Osteocyte (in vitro differentiated cells): ENCODE results near the gene PELI3. TPM values are rescaled to one million over a fixed set of nuclear protein-coding genes. Genes with fewer than 3 reads are reported as not detected.

Source experiments
- DNase-seq: peaks from one replicate; pipeline ENCODE4 v3.0.0; 2021; ENCODE audit warnings: mixed read lengths; ENCODE audit not compliant: unreplicated experiment; ENCODE audit errors: extremely low spot score
- H3K27ac Mint-ChIP-seq: one replicate; pipeline ENCODE4 v1.8.0; 2021; ENCODE audit warnings: mild to moderate bottlenecking, mixed read lengths; ENCODE audit not compliant: unreplicated experiment
- H3K27me3 Mint-ChIP-seq: one replicate; pipeline ENCODE4 v1.8.0; 2021; ENCODE audit warnings: mixed read lengths; ENCODE audit not compliant: unreplicated experiment
- H3K36me3 Mint-ChIP-seq: one replicate; pipeline ENCODE4 v1.8.0; 2021; ENCODE audit warnings: mixed read lengths; ENCODE audit not compliant: unreplicated experiment
- H3K4me1 Mint-ChIP-seq: one replicate; pipeline ENCODE4 v1.8.0; 2021; ENCODE audit warnings: mixed read lengths; ENCODE audit not compliant: unreplicated experiment
- H3K4me3 Mint-ChIP-seq: one replicate; pipeline ENCODE4 v1.8.0; 2021; ENCODE audit warnings: mild to moderate bottlenecking, moderate library complexity, mixed read lengths; ENCODE audit not compliant: unreplicated experiment
- H3K9me3 Mint-ChIP-seq: one replicate; pipeline ENCODE4 v1.8.0; 2021; ENCODE audit warnings: mixed read lengths; ENCODE audit not compliant: unreplicated experiment
- total RNA-seq: library from RNA; stranded (reverse); gene quantifications from 2 replicates; pipeline ENCODE4 v1.2.1, GENCODE V29; 2021
- TF ChIP-seq, protein P1 (sequence below): fragments of 200-600 bp; sonication (generic); IDR thresholded peaks from 2 replicates; pipeline ENCODE4 v1.5.0; 2021; ENCODE audit warnings: antibody characterized with exemption, mild to moderate bottlenecking, moderate library complexity

PELI3 gene
- total RNA-seq, 1 donor from 2014 or later, result 13.6 TPM

DNA sequence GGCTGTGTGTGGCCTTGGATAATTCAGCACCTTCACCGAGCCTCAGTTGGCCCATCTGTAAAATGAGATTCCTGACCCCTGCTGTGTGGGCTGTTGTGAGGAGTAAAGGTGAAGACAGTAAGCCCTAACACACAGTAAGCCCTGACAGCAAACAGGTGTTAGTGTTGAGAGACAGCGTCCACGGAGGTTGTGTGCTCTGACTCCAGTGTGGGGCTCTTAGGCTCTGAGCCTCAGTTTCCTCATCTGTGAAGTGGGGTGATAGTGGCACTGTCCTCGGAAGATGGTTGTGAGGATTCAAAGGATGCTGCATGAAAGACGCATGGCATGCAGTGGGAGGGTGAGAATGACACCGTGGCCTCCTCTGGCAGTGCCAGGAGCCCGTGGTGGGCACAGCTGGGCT, 27.8 kb downstream of the PELI3 start:
- no peak for DNase-seq
- Mint-ChIP-seq H3K36me3 (peaks cover 13% of the 10 kb centered on the region), H3K9me3 (no peaks in the 10 kb centered on the region), H3K4me3 (no peak overlapping the region), H3K4me1 (no peaks in the 10 kb centered on the region), H3K27me3 (no peaks in the 10 kb centered on the region), H3K27ac (no peak overlapping the region)
- TF ChIP-seq, protein P1, sequence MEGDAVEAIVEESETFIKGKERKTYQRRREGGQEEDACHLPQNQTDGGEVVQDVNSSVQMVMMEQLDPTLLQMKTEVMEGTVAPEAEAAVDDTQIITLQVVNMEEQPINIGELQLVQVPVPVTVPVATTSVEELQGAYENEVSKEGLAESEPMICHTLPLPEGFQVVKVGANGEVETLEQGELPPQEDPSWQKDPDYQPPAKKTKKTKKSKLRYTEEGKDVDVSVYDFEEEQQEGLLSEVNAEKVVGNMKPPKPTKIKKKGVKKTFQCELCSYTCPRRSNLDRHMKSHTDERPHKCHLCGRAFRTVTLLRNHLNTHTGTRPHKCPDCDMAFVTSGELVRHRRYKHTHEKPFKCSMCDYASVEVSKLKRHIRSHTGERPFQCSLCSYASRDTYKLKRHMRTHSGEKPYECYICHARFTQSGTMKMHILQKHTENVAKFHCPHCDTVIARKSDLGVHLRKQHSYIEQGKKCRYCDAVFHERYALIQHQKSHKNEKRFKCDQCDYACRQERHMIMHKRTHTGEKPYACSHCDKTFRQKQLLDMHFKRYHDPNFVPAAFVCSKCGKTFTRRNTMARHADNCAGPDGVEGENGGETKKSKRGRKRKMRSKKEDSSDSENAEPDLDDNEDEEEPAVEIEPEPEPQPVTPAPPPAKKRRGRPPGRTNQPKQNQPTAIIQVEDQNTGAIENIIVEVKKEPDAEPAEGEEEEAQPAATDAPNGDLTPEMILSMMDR, result no peak

GRCh38 chr11:66494935-66495334, 28.2 kb downstream of the PELI3 start:
- Mint-ChIP-seq H3K4me3 (no peak overlapping the region), H3K36me3 (peaks cover 13% of the 10 kb centered on the region), H3K27me3 (no peaks in the 10 kb centered on the region), H3K4me1 (no peaks in the 10 kb centered on the region), H3K27ac (no peak overlapping the region), H3K9me3 (no peaks in the 10 kb centered on the region)
- no peak for DNase-seq
- TF ChIP-seq, protein P1, result no peak

- Mint-ChIP-seq H3K9me3 (no peaks in the 10 kb centered on the region), H3K4me1 (no peaks in the 10 kb centered on the region), H3K4me3 (no peak overlapping the region), H3K36me3 (peaks cover 14% of the 10 kb centered on the region), H3K27me3 (no peaks in the 10 kb centered on the region), H3K27ac (no peak overlapping the region)
- no peak for DNase-seq
- TF ChIP-seq, protein P1, result peak; percentile 27
Observed at GRCh38 chr11:66495401-66495854, 28.7 kb downstream of the PELI3 start.

DNA sequence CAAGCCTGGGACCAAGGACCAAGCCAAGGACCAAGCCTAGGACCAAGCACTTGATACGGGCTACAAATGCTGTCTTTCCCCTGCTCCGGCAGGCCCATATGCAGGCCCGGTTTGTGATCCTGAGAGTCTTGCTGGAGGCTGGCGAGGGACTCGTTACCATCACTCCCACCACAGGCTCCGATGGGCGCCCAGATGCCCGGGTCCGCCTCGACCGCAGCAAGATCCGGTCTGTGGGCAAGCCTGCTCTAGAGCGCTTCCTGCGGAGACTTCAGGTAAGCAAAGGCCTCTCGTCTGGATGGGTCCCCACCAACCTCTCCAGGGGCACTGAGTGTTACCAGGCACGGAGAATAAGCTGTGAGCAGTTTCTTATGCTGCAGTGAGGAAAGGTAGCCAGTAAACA, 30.5 kb downstream of the PELI3 start:
- Mint-ChIP-seq H3K36me3 (peaks cover 15% of the 10 kb centered on the region), H3K27ac (no peak overlapping the region), H3K4me1 (no peaks in the 10 kb centered on the region), H3K4me3 (no peak overlapping the region), H3K9me3 (no peaks in the 10 kb centered on the region), H3K27me3 (no peaks in the 10 kb centered on the region)
- TF ChIP-seq, protein P1, result no peak
- no peak for DNase-seq

GRCh38 chr11:66498506-66498905, 31.8 kb downstream of the PELI3 start:
- H3K4me3 Mint-ChIP-seq, result no peak overlapping the region
- DNase-seq, result no peak
- H3K27me3 Mint-ChIP-seq, result no peaks in the 10 kb centered on the region
- H3K36me3 Mint-ChIP-seq, result peaks cover 11% of the 10 kb centered on the region
- H3K27ac Mint-ChIP-seq, result no peak overlapping the region
- no peaks in the 10 kb centered on the region for H3K4me1 Mint-ChIP-seq
- TF ChIP-seq, protein P1, result no peak
- H3K9me3 Mint-ChIP-seq, result no peaks in the 10 kb centered on the region
